PC-9 (cell line): Measurements from ENCODE around the gene ANO2. TPM values are rescaled to one million over a fixed set of nuclear protein-coding genes. Genes with fewer than 3 reads are reported as not detected.
A peak's percentile ranks its signal among the peaks of the same experiment; 100 is the strongest.

Experiments
- BruUV-seq: library from RNA; stranded (reverse); fragments of 400-500 nt; replicated peaks from 2 replicates; lab custom pipeline; 2021; lab: Mats Ljungman, UMichigan
- CTCF ChIA-PET: fragments of 300-600 bp; sonication (Branson Sonifier 250); formaldehyde crosslinking; loops from one replicate; lab custom pipeline; 2022; ENCODE audit warnings: antibody characterized with exemption; lab: Charles Lee
- POLR2A ChIA-PET: fragments of 300-600 bp; sonication (Branson Sonifier 250); formaldehyde crosslinking; loops from one replicate; lab custom pipeline; 2022; ENCODE audit warnings: antibody characterized with exemption; ENCODE audit not compliant: unreplicated experiment; lab: Charles Lee
- DNase-seq, 2 experiments: peaks; one replicate each; pipeline versions ENCODE4 v3.0.0 to v3.0.0-alpha.2; 2015 to 2022; ENCODE audit warnings: mixed read lengths in 1 of 2
- H2AFZ ChIP-seq: fragments of 200-600 bp; sonication (generic); 2 replicates; pipeline ENCODE4 v1.8.1; 2017; ENCODE audit warnings: antibody characterized with exemption
- H3F3A ChIP-seq: fragments of 200-600 bp; sonication (generic); 2 replicates; pipeline ENCODE4 v1.8.1; 2017; ENCODE audit warnings: antibody characterized with exemption, mild to moderate bottlenecking, low read depth; ENCODE audit not compliant: insufficient read depth
- H3K27ac ChIP-seq: fragments of 200-600 bp; sonication (generic); 2 replicates; pipeline ENCODE4 v1.6.1; 2016; ENCODE audit warnings: mixed run types
- H3K27me3 ChIP-seq: fragments of 200-600 bp; sonication (generic); 2 replicates; pipeline ENCODE4 v1.6.1; 2016; ENCODE audit warnings: low read depth, mixed run types; ENCODE audit not compliant: insufficient read depth
- H3K36me3 ChIP-seq: fragments of 200-600 bp; sonication (generic); 2 replicates; pipeline ENCODE4 v1.6.1; 2016; ENCODE audit warnings: low read depth, mixed run types
- H3K4me1 ChIP-seq: fragments of 200-600 bp; sonication (generic); replicated peaks from 2 replicates; pipeline ENCODE4 v1.6.1; 2016; ENCODE audit warnings: mixed run types; ENCODE audit not compliant: insufficient read depth
- H3K4me2 ChIP-seq: fragments of 200-600 bp; sonication (generic); 2 replicates; pipeline ENCODE4 v1.6.1; 2017; ENCODE audit warnings: mixed run types
- H3K4me3 ChIP-seq: fragments of 200-600 bp; sonication (generic); 2 replicates; pipeline ENCODE4 v1.6.1; 2016; ENCODE audit warnings: mixed run types
- H3K79me2 ChIP-seq: fragments of 200-600 bp; sonication (generic); 2 replicates; pipeline ENCODE4 v1.6.1; 2017; ENCODE audit warnings: low read depth, mixed run types
- H3K9me2 ChIP-seq: fragments of 200-600 bp; sonication (generic); 2 replicates; pipeline ENCODE4 v1.8.1; 2017; ENCODE audit warnings: mild to moderate bottlenecking; ENCODE audit not compliant: insufficient read depth
- H3K9me3 ChIP-seq: fragments of 200-600 bp; sonication (generic); 2 replicates; pipeline ENCODE4 v1.8.1; 2016; ENCODE audit warnings: low read depth; ENCODE audit not compliant: insufficient read depth
- H4K20me1 ChIP-seq: fragments of 200-600 bp; sonication (generic); 2 replicates; pipeline ENCODE4 v1.8.1; 2017; ENCODE audit not compliant: insufficient read depth
- CTCF ChIP-seq: fragments of 200-600 bp; sonication (generic); conservative IDR thresholded peaks from 2 replicates; pipeline ENCODE4 v1.6.1; 2017; ENCODE audit warnings: mixed run types, antibody characterized with exemption, mild to moderate bottlenecking, moderate library complexity
- EZH2 ChIP-seq: fragments of 200-600 bp; sonication (generic); IDR thresholded peaks from 2 replicates; pipeline ENCODE4 v1.8.0; 2017; ENCODE audit warnings: antibody characterized with exemption, low read depth
- intact Hi-C: fragments of 100-400 bp; cut with micrococcal nuclease; formaldehyde crosslinking; loops from one replicate; pipeline ENCODE4 v1.10.0; 2022; ENCODE audit not compliant: unreplicated experiment
- total RNA-seq: library from RNA; stranded (reverse); gene quantifications from 2 replicates; pipeline ENCODE4 v1.2.3, GENCODE V29; 2021

ANO2 gene
- total RNA-seq, 1 experiment from 2014 or later: not detected

GRCh38 chr12:5964913-5965900 is 20.1 kb upstream of the ANO2 start:
- BruUV-seq: no TSS peak
- CTCF ChIA-PET: interaction anchor here (1.2 kb wide), 1 partner anchor 8 kb away, joined by 11 read pairs; no protein-coding TSS in a partner anchor
- no peak overlapping the region for H3K4me2 ChIP-seq
- H3K4me1 ChIP-seq: no peaks in the 10 kb centered on the region
- TF ChIP-seq EZH2 (no peak), CTCF (no peak)
- no peaks in the 10 kb centered on the region for H3K36me3 ChIP-seq
- no peaks in the 10 kb centered on the region for H3K79me2 ChIP-seq
- no peaks in the 10 kb centered on the region for H4K20me1 ChIP-seq
- no peaks in the 10 kb centered on the region for H3F3A ChIP-seq
- no peak overlapping the region for H2AFZ ChIP-seq
- H3K27ac ChIP-seq: no peak overlapping the region
- no peaks in the 10 kb centered on the region for H3K9me3 ChIP-seq
- peaks cover 58% of the 10 kb centered on the region for H3K27me3 ChIP-seq
- no peak for DNase-seq
- no peak overlapping the region for H3K4me3 ChIP-seq
- intact Hi-C loops: loop anchor here (5.0 kb wide), 1 partner anchor 77 kb away; no protein-coding TSS in a partner anchor
- no peaks in the 10 kb centered on the region for H3K9me2 ChIP-seq
- POLR2A ChIA-PET: no interaction called here

- H3K4me2 ChIP-seq: peak overlapping the region; percentile 37
- H3F3A ChIP-seq: no peaks in the 10 kb centered on the region
- no peak overlapping the region for H3K27ac ChIP-seq
- H3K4me1 ChIP-seq: no peaks in the 10 kb centered on the region
- no peak for DNase-seq
- no peak overlapping the region for H2AFZ ChIP-seq
- no peak overlapping the region for H3K4me3 ChIP-seq
- TF ChIP-seq CTCF (no peak), EZH2 (no peak)
- H3K79me2 ChIP-seq: no peaks in the 10 kb centered on the region
- no TSS peak for BruUV-seq
- H3K27me3 ChIP-seq: peaks cover 51% of the 10 kb centered on the region
- no peaks in the 10 kb centered on the region for H3K36me3 ChIP-seq
- no peaks in the 10 kb centered on the region for H3K9me3 ChIP-seq
- H3K9me2 ChIP-seq: no peaks in the 10 kb centered on the region
- H4K20me1 ChIP-seq: no peaks in the 10 kb centered on the region
- ChIA-PET CTCF (no interaction called here), POLR2A (no interaction called here)
- intact Hi-C loops: no loop called here
Observed at GRCh38 chr12:5963515-5963914, 18.5 kb upstream of the ANO2 start.

- no peak overlapping the region for H3K4me2 ChIP-seq
- H3K79me2 ChIP-seq: no peaks in the 10 kb centered on the region
- H3K36me3 ChIP-seq: no peaks in the 10 kb centered on the region
- H3K27me3 ChIP-seq: peaks cover 57% of the 10 kb centered on the region
- H3F3A ChIP-seq: no peaks in the 10 kb centered on the region
- CTCF ChIA-PET: no interaction called here
- H3K27ac ChIP-seq: no peak overlapping the region
- BruUV-seq: no TSS peak
- H3K4me1 ChIP-seq: no peaks in the 10 kb centered on the region
- no peak overlapping the region for H2AFZ ChIP-seq
- no peaks in the 10 kb centered on the region for H4K20me1 ChIP-seq
- POLR2A ChIA-PET: no interaction called here
- no peaks in the 10 kb centered on the region for H3K9me3 ChIP-seq
- no peaks in the 10 kb centered on the region for H3K9me2 ChIP-seq
- H3K4me3 ChIP-seq: no peak overlapping the region
- intact Hi-C loops: no loop called here
- TF ChIP-seq EZH2: no peak
- TF ChIP-seq CTCF: no peak
- DNase-seq: no peak
Observed at GRCh38 chr12:5960783-5961182, 15.7 kb upstream of the ANO2 start.
